ENCODE data around the gene S100A4. TPM values are rescaled to one million over a fixed set of nuclear protein-coding genes. Genes with fewer than 3 reads are reported as not detected.
"Not testable (repeated sequence)": the region's sequence is repeated elsewhere in the genome, so short reads cannot be mapped to it uniquely, and the experiment has no call there.

Gene S100A4
- polyA plus RNA-seq, 3 donors, result 46.0 to 3,087 (median 447) TPM

- WGBS, 3 donors, result 73 to 94% (median 86%) methylated on average over 5 of the region's 5 CpGs
- H3K27ac ChIP-seq (ENCODE audit: low read depth, low read length), result no peak overlapping the region
These were observed 25.3 kb upstream of the S100A4 start for GRCh38 chr1:153570874-153571273.

- 75 to 91% (median 89%) methylated on average over 8 of the region's 8 CpGs for WGBS, 3 donors
These were observed 23.9 kb upstream of the S100A4 start for GRCh38 chr1:153569465-153569864.

GRCh38 chr1:153568367-153569099 is 22.9 kb upstream of the S100A4 start:
- H3K27ac ChIP-seq (ENCODE audit: low read depth, low read length), result peak overlapping the region; percentile 38
- 11 to 14% (median 13%) methylated on average over 25 of the region's 25 CpGs for WGBS, 3 donors

More at GRCh38 chr1:153569465-153569864, 23.9 kb upstream of the S100A4 start:
- no peak overlapping the region for H3K27ac ChIP-seq (ENCODE audit: low read depth, low read length)

GRCh38 chr1:153567621-153568366 is 22.2 kb upstream of the S100A4 start:
- 77 to 80% (median 79%) methylated on average over 22 of the region's 22 CpGs for WGBS, 3 donors
- peak overlapping the region; percentile 38 for H3K27ac ChIP-seq (ENCODE audit: low read depth, low read length)

- peak overlapping the region; percentile 89 for H3K27ac ChIP-seq (ENCODE audit: low read depth, low read length)
- WGBS, 3 donors, result 46 to 61% (median 50%) methylated on average over 16 of the region's 16 CpGs
These were observed 21.1 kb upstream of the S100A4 start for GRCh38 chr1:153566414-153567371.

GRCh38 chr1:153565529-153566374 is 20.1 kb upstream of the S100A4 start, which contains the start of gene S100A2:
Gene S100A2 (minus strand): TSS chr1:153565844. CDS start chr1:153563877, 1,967 bp downstream.
- 36 to 75% (median 48%) methylated on average over 8 of the region's 8 CpGs for WGBS, 3 donors

GRCh38 chr1:153563991-153564390 is 18.4 kb upstream of the S100A4 start:
- 83 to 92% (median 88%) methylated on average over 7 of the region's 7 CpGs for WGBS, 3 donors
- no peak overlapping the region for H3K27ac ChIP-seq (ENCODE audit: low read depth, low read length)

More at GRCh38 chr1:153565529-153566374, 20.1 kb upstream of the S100A4 start, which contains the start of gene S100A2:
- peak within 1 kb of the TSS; percentile 89 for H3K27ac ChIP-seq (ENCODE audit: low read depth, low read length)

- no peak overlapping the region for H3K27ac ChIP-seq (ENCODE audit: low read depth, low read length)
- WGBS, 3 donors, result 74 to 82% (median 76%) methylated on average over 5 to 6 of the region's 6 CpGs
These were observed 17.9 kb upstream of the S100A4 start for GRCh38 chr1:153563483-153563901.

- 83 to 96% (median 91%) methylated on average over 3 of the region's 3 CpGs for WGBS, 3 donors
- not testable (repeated sequence) for H3K27ac ChIP-seq (ENCODE audit: low read depth, low read length)
These were observed 16.4 kb upstream of the S100A4 start for GRCh38 chr1:153562021-153562420.

- H3K27ac ChIP-seq (ENCODE audit: low read depth, low read length), result no peak overlapping the region
- 92 to 100% (median 100%) methylated on average over 3 of the region's 3 CpGs for WGBS, 3 donors
These were observed 15.9 kb upstream of the S100A4 start for GRCh38 chr1:153561466-153561985.

- WGBS, 3 donors, result 86 to 89% (median 88%) methylated on average over 10 of the region's 10 CpGs
- no peak overlapping the region for H3K27ac ChIP-seq (ENCODE audit: low read depth, low read length)
These were observed 15.3 kb upstream of the S100A4 start for GRCh38 chr1:153560771-153561465.

- 75 to 97% (median 97%) methylated on average over 2 of the region's 2 CpGs for WGBS, 3 donors
- H3K27ac ChIP-seq (ENCODE audit: low read depth, low read length), result no peak overlapping the region
These were observed 14.6 kb upstream of the S100A4 start for GRCh38 chr1:153560241-153560640.

GRCh38 chr1:153557877-153558276 is 12.3 kb upstream of the S100A4 start:
- H3K27ac ChIP-seq (ENCODE audit: low read depth, low read length), result no peak overlapping the region
- 93 to 99% (median 96%) methylated on average over 3 of the region's 3 CpGs for WGBS, 3 donors

- 77 to 92% (median 88%) methylated on average over 1 of the region's 1 CpG for WGBS, 3 donors
- no peak overlapping the region for H3K27ac ChIP-seq (ENCODE audit: low read depth, low read length)
These were observed 10.7 kb upstream of the S100A4 start for GRCh38 chr1:153556348-153556747.

GRCh38 chr1:153553830-153554541 is 8.4 kb upstream of the S100A4 start:
- 49 to 71% (median 50%) methylated on average over 2 of the region's 2 CpGs for WGBS, 3 donors
- H3K27ac ChIP-seq (ENCODE audit: low read depth, low read length), result no peak overlapping the region

- WGBS, 3 donors, result 85 to 94% (median 94%) methylated on average over 12 of the region's 12 CpGs
- no peak overlapping the region for H3K27ac ChIP-seq (ENCODE audit: low read depth, low read length)
These were observed 7.5 kb upstream of the S100A4 start for GRCh38 chr1:153553096-153553495.
